Measurements from ENCODE around the gene PSTPIP1. TPM values are rescaled to one million over a fixed set of nuclear protein-coding genes. Genes with fewer than 3 reads are reported as not detected.

The PSTPIP1 gene
- total RNA-seq, 2 donors from 2014 or later: 1.6 to 7.2 TPM

DNA sequence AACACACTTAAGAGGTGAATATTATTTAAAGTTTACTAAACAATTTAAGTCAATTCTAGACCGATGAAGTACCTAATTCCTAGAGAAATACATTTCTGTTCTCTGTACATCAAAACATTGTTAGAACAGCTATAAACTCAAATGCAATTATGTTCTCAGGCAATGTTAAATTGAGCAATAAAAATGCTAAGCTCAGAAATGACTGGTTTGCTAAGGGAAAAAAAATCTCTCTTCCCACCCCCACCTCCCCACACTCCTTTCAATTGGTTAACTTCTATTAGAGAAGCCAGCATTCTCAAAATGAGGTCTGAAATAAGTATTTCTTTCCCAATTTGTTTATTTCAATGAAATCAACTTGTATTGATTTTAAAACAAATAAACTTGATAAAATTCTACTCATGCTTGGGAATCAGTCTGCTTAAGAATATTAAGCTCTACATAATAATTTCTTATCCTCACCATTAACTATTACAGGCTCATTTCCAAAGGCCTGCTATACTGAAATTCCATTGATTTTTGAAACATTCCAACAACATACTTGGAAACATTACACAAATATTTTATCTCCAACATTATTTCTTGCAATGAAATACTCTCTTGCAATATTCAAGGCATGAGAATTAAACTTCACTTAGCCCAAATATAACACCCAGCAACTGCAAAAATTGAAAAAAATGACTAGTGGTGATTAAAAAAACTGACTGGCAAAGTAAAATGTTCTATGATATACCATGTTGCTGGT lies 53.4 kb downstream of the PSTPIP1 start:
- intact Hi-C loops (cut with DNase I, micrococcal nuclease): no loop called here
- no peak for DNase-seq
- peak; percentile 38 for ATAC-seq

DNA sequence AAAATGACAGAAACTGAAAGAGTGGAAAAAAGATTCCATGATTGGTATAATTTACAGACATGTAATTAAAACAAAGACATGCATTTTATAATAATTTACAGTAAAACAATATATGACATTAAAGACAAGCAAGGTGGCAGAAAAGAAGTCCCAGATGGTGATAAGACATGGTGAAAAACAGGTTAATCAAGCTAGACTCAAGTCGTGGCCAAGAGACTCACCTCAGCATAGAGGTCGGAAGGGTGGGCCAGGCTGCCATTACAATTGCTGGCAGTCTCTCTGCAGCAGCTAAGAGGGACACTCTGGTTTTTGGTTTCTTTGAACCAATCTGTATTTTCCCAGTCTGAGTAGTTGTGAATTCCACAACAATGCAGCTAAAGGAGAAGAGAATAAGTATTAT lies 57.6 kb downstream of the PSTPIP1 start:
- ATAC-seq (no peak), DNase-seq (no peak)
- intact Hi-C loops (cut with DNase I, micrococcal nuclease): no loop called here

GRCh38 chr15:77053709-77054108 lies 58.8 kb downstream of the PSTPIP1 start:
- ATAC-seq (no peak), DNase-seq (no peak)
- intact Hi-C loops (cut with DNase I, micrococcal nuclease): no loop called here

- DNase-seq (no peak), ATAC-seq (no peak)
- intact Hi-C loops (cut with DNase I, micrococcal nuclease): no loop called here
These were observed 62.1 kb downstream of the PSTPIP1 start for GRCh38 chr15:77057072-77057471.

- intact Hi-C loops (cut with DNase I, micrococcal nuclease): no loop called here
- ATAC-seq (no peak), DNase-seq (no peak)
These were observed 62.8 kb downstream of the PSTPIP1 start for GRCh38 chr15:77057685-77058084.

- DNase-seq: no peak
- intact Hi-C loops (cut with DNase I, micrococcal nuclease): no loop called here
- no peak for ATAC-seq
These were observed 63.5 kb downstream of the PSTPIP1 start for GRCh38 chr15:77058468-77058867.

DNA sequence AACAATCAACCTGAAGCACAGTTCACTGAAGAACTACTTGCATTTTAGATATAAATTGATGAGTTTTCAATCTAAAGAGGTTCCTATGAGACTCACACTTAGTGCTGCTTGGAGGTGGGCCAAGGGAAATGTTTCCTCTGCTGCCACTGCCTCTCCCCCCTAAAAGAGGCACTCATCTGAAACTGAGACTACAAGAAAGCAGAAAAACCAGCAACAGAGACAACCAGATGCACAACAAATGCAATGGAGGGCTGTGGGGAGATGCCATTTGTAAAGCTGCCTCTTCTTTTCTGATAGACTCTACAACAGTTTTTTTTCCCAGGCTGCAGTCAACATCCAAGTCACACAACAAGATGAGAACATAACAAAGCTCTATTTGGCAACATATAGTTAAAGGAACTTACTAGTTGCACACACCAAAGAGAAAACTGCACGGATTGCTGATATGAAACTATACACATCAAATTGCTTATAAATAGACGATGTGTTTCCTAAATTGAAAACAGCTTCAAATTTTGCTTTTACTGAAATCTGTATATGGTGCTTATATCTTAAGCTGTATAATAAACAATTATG lies 64.9 kb downstream of the PSTPIP1 start:
- intact Hi-C loops (cut with DNase I, micrococcal nuclease): no loop called here
- ATAC-seq (no peak), DNase-seq (no peak)

- no peak for ATAC-seq
- intact Hi-C loops (cut with DNase I, micrococcal nuclease): no loop called here
- DNase-seq: no peak
These were observed 65.6 kb downstream of the PSTPIP1 start for GRCh38 chr15:77060546-77060945.

DNA sequence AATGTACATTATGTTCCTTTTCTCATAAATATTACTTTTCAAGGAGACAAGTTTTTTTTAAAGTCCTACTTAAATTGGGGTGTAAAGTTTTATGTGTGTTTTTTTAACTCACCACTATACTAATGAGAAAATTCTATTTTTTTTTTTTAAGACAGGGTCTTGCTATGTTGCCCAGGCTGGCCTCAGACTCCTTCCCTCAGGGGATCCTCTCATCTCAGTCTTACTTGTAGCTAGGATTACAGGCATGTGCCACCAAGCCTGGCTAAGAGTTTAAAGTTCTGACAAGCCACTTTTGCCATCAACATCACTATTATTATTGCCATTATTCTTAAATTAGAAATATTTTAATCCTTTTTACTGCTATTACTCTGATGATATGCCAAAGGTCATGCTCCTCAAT lies 68.3 kb downstream of the PSTPIP1 start:
- intact Hi-C loops (cut with DNase I, micrococcal nuclease): no loop called here
- DNase-seq: no peak
- ATAC-seq: no peak

GRCh38 chr15:77064063-77064462 lies 69.1 kb downstream of the PSTPIP1 start:
- intact Hi-C loops (cut with DNase I, micrococcal nuclease): no loop called here

DNA sequence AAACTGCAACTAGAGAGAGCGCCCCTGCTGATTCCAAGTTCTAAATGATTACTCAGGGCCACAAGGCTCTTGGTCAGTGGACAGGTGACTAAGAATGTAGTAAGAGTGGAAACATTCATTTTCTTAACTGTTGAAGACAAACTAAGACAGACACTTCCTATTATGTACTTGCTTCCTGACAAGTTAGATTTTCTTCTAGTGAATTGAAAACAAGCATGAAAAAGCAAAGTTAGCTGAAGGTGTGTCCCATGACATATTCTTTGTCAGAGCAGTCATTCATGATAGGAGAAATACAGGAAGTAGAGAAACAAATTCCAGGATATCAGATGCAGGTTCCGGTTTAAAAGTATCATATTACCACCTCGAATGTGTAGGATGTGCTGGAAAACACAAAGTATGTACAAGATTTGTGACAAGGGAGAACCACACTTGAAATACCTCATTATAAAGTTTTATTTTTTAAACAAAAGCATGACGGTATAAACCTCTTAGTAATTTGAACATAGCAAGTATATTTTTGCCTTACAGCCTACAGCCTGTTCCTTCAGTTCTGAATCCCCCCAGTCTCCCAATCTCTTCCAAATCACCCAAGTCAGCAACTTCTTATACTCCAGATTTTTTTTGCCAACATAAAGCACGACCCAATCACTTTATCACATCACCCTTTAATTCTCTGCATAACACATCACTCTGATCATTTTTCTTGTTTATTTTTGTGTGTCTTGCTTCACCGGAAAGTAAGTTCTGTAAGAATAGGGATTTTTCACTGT lies 69.8 kb downstream of the PSTPIP1 start:
- no peak for DNase-seq
- intact Hi-C loops (cut with DNase I, micrococcal nuclease): no loop called here
- ATAC-seq: peak; percentile 33

More at GRCh38 chr15:77064063-77064462, 69.1 kb downstream of the PSTPIP1 start:
- ATAC-seq (no peak), DNase-seq (no peak)

DNA sequence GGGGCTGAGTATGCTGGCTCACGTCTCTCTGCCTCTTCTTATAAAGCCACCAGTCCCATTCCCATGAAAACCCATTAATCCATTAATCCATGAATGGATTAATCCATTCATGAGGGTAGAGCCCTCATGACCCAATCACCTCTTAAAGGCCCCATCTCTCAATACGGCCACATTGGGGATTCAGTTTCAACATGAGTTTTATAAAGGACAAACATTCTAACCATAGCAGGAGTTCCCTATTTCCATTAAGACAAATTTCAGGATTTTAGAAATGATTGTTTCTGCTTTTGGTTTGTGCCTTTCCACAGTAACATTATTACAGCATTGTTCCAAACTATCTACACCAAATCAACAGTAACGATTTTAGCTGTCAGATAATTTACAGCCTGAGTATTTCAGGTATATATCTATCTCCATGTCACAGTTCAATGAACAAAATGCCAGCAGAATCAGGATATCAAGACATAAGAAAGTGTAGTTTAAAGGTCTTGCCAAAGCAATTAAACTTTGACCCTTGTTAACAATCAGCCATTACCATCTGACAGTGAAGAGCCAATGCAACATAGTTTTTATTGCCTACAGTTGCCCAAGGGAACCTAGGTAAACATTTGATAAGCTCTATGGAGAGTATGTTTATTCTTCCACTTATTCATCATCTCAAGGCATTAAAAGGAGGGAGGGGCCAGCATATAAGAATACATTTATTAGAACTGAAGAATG lies 72.2 kb downstream of the PSTPIP1 start:
- intact Hi-C loops (cut with DNase I, micrococcal nuclease): no loop called here
- DNase-seq (no peak), ATAC-seq (peak; percentile 62)

- DNase-seq (peak; percentile 29 to 55), ATAC-seq (peak; percentile 57)
- intact Hi-C loops (cut with DNase I, micrococcal nuclease): no loop called here
These were observed 72.9 kb downstream of the PSTPIP1 start for GRCh38 chr15:77067691-77068367.

DNA sequence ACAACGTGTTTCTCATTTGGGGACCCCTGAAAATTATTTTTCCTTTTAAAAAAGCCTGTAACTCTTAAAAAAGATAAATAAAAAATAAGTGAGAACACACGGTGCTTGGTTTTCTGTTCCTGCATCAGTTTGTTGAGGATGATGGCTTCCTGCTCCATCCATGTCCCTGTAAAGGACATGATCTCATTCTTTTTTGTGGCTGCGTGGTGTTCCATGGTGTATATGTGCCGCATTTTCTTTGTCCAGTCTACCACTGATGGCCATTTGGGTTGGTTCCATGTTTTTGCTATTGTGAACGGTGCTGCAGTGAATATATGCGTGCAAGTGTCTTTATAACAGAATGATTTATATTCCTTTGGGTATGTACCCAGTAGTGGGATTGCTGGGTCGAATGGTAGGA lies 73.7 kb downstream of the PSTPIP1 start:
- no peak for ATAC-seq
- DNase-seq: no peak
- intact Hi-C loops (cut with DNase I, micrococcal nuclease): no loop called here

DNA sequence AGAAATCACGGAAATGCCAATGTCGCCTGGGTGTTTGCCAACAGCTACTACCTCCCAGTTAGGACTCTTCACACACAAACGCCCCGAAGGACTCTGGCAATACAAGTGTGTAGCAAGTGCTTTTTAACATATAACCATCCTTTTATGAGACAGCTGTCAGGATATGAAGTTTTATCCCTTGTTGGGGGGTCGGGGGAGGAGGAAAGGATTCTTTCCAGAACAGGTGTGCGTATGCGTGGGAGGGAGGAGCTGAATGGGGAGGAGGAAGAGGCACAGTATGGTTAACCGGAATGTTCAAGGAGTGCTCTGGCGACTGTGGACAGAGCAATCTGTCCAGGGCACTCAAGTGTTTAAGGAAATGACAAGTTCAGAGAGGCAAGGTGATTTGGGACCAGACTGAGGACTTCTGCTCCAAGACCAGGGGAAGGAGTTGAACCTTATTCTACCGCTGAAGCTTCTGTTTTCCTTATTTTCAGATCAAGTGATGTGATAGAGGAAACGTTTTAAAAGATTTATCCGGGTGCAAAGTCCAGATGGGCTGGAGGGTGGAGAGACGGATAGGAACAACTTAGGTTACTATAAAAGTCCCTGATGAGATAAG lies 74.7 kb downstream of the PSTPIP1 start:
- DNase-seq (peak; percentile 68 to 79), ATAC-seq (peak; percentile 57)
- intact Hi-C loops (cut with DNase I, micrococcal nuclease): no loop called here

GRCh38 chr15:77070180-77070494 lies 75.2 kb downstream of the PSTPIP1 start:
- no peak for DNase-seq
- no peak for ATAC-seq
- intact Hi-C loops (cut with DNase I, micrococcal nuclease): no loop called here

DNA sequence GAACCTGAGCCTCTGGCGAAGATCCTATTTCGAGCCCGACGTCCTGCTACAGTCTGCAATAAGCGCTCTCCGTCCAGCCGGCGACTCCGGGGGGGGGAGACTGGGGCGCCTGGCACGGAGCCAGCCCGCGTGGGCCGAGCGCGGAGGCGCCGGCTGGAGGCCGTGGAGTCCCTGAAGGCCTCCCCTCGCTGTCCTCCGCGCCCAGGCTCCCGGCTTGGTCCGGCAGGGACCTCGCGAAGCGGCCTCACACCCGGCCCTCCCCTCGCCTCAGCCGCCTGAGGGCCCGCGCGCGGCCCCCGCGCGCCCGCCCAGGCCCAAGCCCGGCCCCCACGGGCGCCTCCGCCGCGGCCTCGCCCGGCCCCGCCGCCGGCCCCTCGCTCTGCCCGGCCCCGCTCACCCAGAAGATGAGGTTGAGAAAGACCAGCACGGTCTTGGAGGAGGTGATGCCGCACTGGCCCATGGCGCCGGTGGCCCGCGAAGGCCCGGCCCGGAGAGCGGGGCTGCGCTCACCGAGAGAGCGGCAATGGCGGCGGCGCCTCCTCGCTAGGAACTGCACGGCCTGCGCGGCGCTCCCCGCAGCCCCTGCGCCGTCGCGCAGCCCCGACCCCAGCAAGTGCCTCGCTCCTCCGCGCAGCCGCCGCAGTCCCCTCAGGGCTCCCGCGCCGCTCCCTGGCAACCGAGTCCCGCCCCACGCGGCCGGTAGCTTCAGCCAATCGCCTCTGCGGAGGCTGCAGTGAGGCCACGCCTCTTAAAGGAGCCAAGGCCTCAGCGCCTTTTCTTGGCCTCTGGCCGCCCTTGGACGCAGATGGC lies 75.8 kb downstream of the PSTPIP1 start, which contains the start of gene TSPAN3:
Gene TSPAN3, minus strand, starts transcription at position 615 of the 810 bp plus-strand sequence. Its CDS starts 155 bp downstream, at position 460.
- peak; percentile 64 for ATAC-seq
- intact Hi-C loops (cut with DNase I, micrococcal nuclease): no loop called here
- peak; percentile 94 for DNase-seq
